GM08714 (cell line): ENCODE measurements around the gene PCBD1.

Experiments
- H3K4me3 ChIP-seq: fragments of 200-500 bp; sonication (Bioruptor generic); 2 replicates; pipeline ENCODE4 v1.5.1; 2014; ENCODE audit warnings: mild to moderate bottlenecking, low read length, inconsistent platforms
- ZNF274 ChIP-seq: IDR thresholded peaks from 2 replicates; pipeline ENCODE4 v1.6.1; 2012; ENCODE audit warnings: mild to moderate bottlenecking, low read depth, low read length

Gene PCBD1

DNA sequence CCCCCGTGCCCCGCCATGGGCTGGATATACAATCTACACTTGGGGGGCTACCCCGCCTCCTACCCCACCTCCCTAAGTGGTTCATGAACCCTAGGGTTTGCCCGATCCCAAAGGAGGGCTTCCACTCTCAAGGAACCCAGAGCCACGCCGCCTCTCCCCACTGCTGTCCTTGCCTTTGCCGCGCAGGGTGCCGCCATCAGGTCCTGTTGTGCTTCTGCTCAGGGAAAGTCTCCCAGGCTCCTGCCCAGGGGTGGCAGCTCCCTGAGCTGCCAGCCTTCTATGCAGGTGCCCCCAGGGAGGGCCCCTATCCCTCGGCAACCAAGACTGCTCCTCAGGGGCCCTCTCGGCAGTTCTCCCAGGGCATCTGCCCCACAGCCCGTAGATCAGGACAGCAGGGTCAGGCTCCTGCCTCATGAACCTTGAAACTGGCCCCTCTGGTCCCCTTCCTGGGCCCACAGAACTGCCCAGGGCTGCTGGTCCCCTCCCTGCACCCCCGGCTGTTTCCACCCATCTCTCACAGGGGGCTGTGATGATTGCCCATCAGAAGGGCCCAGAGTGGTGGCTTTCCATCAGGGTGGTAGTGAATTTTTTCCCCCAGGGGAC is 13.0 kb upstream of the PCBD1 start:
- no peak overlapping the region for H3K4me3 ChIP-seq
- TF ChIP-seq ZNF274: no peak

GRCh38 chr10:70899096-70899495 is 10.7 kb upstream of the PCBD1 start:
- no peak overlapping the region for H3K4me3 ChIP-seq
- no peak for TF ChIP-seq ZNF274

GRCh38 chr10:70898687-70899086 is 10.3 kb upstream of the PCBD1 start:
- no peak overlapping the region for H3K4me3 ChIP-seq
- no peak for TF ChIP-seq ZNF274

DNA sequence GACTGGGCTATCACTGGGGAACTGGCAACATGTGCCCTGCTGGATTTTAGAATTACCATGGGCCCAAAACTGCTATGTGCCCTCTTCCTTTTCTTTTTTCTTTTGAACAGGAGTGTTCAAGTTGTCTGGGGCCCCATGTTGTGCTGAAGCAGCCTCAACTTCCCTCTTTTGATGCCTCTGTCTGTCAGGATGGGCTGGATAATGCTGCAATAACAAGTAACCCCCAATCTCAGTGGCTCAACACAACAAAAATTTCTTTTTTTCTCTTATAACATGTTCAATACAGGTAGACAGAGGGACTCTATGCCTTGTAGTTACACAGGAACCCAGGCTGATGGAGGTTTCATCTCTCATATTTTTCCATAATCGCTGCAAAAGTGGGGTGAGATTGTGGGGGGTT is 8.2 kb upstream of the PCBD1 start:
- TF ChIP-seq ZNF274: no peak
- no peak overlapping the region for H3K4me3 ChIP-seq

- H3K4me3 ChIP-seq: no peak overlapping the region
- no peak for TF ChIP-seq ZNF274
Observed at GRCh38 chr10:70894416-70894815, 6.1 kb upstream of the PCBD1 start.

DNA sequence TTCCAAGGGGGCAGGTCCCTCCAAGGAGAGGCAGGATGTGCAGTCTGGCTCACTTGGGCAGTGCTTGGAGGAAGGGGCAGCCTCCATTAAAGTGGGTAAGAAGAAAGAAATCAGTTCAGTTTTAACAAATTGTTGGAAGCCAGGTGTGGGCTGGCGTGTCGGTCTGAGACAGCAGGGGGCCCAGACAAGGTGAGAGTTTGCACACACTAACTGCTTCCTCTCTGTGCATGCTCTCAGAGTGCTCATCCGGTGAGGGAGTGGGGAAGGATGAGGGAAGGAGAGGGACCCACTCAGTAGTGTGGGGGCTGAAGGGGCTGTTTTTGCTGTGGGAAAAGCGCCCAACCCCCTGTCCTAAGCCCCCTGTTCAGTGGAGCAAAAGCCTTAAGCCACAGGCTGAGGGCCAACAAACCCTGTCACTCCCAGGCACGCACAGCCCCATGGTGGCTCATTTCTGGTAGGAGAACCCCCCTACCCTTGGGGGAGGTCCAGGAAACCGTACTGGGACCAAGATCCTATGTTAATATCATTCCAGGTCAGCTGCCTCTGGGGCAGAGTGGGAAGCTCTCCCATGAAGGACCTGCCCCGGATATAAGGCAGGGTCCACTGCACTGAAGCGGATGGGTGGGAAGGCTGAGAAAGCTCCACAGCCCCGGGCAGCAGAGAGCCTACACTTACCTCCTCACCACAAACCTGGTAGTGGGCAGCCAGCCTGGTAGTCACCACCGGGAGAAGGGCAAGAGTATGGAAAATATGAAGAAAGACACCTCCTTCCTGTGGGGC is 5.1 kb upstream of the PCBD1 start:
- no peak overlapping the region for H3K4me3 ChIP-seq
- no peak for TF ChIP-seq ZNF274

- no peak for TF ChIP-seq ZNF274
Observed at GRCh38 chr10:70892631-70893030, 4.3 kb upstream of the PCBD1 start.

DNA sequence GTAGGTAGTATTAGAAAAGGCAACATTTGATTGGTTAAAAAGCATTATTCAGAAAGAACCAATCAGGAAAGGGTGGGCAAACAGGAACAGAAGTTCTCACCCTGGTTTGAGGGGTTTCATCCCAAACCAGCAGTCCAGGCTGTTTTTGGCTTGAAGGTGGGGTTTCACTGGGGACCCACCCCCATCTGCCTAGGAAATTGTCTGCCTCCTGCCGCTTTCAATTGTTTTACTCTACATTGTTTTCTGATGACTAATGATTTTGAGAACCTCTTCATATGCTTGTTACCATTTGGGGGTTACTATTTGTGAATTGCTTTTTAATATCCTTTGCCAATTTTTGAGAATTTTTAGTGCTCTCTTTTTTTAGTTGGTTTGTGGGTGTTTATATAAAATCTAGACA is 3.3 kb upstream of the PCBD1 start:
- TF ChIP-seq ZNF274: no peak
- H3K4me3 ChIP-seq: no peak overlapping the region

More at GRCh38 chr10:70892631-70893030, 4.3 kb upstream of the PCBD1 start:
- no peak overlapping the region for H3K4me3 ChIP-seq

DNA sequence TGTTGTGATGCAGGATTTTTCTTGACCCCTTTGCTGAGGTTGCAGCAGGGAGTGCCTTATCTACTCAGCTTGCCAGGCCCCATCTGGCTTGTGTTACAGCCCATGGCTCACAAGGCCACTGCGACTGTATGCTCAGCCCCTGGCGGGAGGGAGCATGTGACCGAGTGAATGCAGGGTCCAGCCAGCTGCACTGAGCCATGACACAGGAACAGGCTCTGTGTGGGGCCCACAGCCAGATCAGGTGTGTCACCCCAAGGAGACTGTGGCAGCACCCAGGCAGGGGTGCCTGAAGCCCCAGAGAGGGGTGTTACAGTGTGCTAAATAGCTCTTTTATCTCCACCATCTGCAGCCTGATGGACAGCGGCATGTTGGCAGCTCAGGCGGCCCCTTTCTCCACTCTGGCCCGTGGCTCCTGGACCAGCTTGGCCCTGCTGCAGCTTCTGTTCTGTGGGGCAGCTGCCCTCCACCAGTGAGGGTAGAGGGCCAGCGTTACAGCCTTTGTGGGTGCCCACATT is 2.6 kb upstream of the PCBD1 start:
- TF ChIP-seq ZNF274: no peak
- no peak overlapping the region for H3K4me3 ChIP-seq

- no peak for TF ChIP-seq ZNF274
- no peak overlapping the region for H3K4me3 ChIP-seq
Observed at GRCh38 chr10:70889291-70889690, 926 bp upstream of the PCBD1 start.

DNA sequence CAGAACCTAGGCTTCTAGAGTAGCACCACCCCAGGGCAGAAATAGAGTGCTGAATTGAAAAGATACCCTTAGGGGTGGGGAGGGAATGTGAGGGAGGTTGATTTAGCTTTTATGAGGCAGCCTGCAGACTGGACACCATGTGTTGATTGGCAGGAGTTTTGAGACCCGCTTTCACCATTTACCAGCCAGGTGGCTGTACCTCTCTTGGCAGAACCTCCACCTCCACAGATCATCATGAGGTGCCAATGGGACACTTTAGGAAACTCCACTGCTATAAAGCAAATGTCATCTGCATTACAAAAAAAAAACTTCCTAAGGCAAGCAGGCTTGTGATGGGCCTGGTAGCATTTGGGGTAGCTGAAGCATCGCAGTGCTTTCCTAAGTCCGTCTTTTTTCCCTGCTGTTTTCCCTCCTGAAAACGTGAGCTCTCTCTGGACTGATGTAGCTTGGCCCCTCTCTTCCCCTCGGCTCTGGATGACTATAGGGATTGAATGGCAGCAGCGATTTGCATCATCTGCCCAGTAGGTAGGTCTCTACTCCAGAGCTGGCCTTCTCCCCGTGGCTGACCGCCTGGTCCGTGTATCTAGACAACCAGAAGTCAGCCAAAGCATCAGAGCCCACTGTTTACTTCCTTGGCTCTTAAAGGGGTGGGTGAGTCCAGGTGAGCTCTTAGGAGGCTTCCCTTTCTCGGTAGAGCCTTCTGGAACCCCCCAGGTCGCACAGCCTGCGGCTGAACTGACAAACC is 1.3 kb downstream of the PCBD1 start:
- TF ChIP-seq ZNF274: no peak
- peak overlapping the region; percentile 75; the same call in 1 of the 2 replicates for H3K4me3 ChIP-seq

DNA sequence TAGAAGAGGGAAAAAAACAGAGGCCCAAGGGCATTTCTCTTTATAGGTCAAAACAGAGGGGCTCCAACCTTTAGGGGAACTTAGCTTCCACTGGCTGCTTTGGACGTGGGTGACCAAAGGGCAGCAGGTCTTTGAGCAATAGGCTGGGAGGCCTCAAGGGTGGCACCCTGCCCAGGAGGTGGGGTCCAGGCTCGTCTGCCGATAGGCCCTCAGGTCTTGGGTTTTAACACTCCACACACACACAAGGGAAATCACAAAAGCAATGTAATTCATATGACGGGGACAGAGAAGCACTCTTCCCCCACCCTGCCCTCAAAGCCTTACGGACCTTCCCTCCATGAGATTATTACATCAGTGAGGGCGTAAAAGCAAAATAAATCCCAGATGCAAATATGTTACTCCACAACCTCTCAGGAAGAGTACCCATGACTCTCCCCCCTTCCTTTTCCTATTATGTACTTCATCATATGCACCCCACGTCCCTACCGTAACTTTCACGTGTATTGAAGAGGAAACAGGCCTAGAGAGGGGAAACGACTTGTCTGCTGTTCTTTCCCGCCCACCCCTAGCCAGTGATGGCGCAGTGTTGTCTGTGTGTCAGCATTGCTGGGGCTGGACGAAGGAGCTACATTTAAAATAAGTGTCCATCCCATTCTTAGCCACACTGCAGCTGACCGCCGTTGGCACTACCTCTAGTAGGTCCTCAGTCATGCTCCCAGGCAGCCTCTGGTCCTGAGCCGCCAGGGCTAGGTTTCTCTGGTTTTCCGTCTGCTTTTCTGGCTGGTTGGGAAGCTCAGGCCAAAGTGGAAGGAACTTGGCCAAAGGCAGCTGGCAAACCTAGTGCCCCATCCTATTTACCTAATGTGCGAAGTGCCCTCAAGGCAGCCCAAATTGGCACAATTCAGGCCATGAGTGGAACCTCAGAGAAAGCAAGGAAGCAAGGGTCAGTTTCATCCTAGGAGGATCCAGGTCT is 2.1 kb downstream of the PCBD1 start:
- H3K4me3 ChIP-seq: no peak overlapping the region
- no peak for TF ChIP-seq ZNF274

DNA sequence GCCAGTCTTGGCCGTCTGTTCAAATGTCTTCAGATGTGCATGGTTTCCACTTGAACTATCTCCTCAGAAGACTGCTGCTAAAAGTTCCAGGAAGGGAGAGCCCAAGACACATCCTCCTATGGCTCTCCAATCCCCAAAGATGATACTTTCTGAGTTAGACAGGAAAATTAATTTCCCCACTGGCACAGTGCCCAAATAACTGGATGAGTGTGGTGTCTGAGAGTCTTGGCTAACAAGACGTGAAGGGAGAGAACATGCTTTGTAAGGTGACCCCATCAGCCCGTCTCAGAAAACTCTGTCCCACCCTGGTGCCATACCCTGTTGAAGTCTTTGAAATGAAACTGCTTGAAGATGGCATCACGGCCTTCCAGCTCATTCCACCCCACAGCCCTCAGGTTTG is 2.9 kb downstream of the PCBD1 start:
- TF ChIP-seq ZNF274: no peak
- H3K4me3 ChIP-seq: no peak overlapping the region

GRCh38 chr10:70884741-70885140 is 3.6 kb downstream of the PCBD1 start:
- no peak for TF ChIP-seq ZNF274

More at GRCh38 chr10:70884741-70885140, 3.6 kb downstream of the PCBD1 start:
- no peak overlapping the region for H3K4me3 ChIP-seq
